HEK293 (cell line): Measurements from ENCODE around the gene TBC1D14.
A peak's percentile ranks its signal among the peaks of the same experiment; 100 is the strongest.

Experiments used
- CTCF ChIA-PET: fragments of 350-600 bp; formaldehyde crosslinking; extraction: SDS; loops from one replicate; lab custom pipeline; 2021; ENCODE audit warnings: antibody characterized with exemption; lab: Yijun Ruan, JAX
- POLR2A ChIA-PET: fragments of 300-600 bp; formaldehyde crosslinking; extraction: SDS; loops from one replicate; lab custom pipeline; 2020; ENCODE audit warnings: antibody characterized with exemption, inconsistent platforms; lab: Yijun Ruan, JAX
- H3K27ac ChIP-seq: fragments of 200-500 bp; sonication (Bioruptor generic); 2 replicates; pipeline ENCODE4 v1.5.1; 2014; ENCODE audit warnings: low read depth, low read length, control low read depth, inconsistent platforms; ENCODE audit errors: extremely low read depth
- H3K36me3 ChIP-seq, 2 experiments: fragments of 200-500 bp in 1 of 2; sonication (Bioruptor generic) in 1 of 2; 1 replicate in 1 of 2; 2 replicates in 1 of 2; pipeline ENCODE4 v1.5.1; 2014 to 2017; ENCODE audit warnings: inconsistent platforms in 2 of 2, low read length in 2 of 2; ENCODE audit not compliant: control insufficient read depth in 2 of 2, insufficient read depth in 1 of 2
- H3K4me1 ChIP-seq: fragments of 200-500 bp; sonication (Bioruptor generic); 2 replicates; pipeline ENCODE4 v1.5.1; 2014; ENCODE audit warnings: mild to moderate bottlenecking, low read length, inconsistent platforms; ENCODE audit not compliant: control insufficient read depth, insufficient read depth
- H3K4me3 ChIP-seq: 2 replicates; pipeline ENCODE4 v1.5.1; 2011; ENCODE audit warnings: low read depth, mild to moderate bottlenecking, control low read depth, low read length, moderate library complexity
- H3K9me3 ChIP-seq: fragments of 200-500 bp; sonication (Bioruptor generic); 2 replicates; pipeline ENCODE4 v1.5.1; 2014; ENCODE audit warnings: low read depth, low read length, inconsistent platforms; ENCODE audit not compliant: control insufficient read depth, insufficient read depth
- GLI2 ChIP-seq: fragments of 450-650 bp; formaldehyde crosslinking; IDR thresholded peaks from 2 replicates; pipeline ENCODE4; 2017; ENCODE audit warnings: missing biosample characterization, missing genetic modification characterization, low read depth, borderline replicate concordance
- HOXD13 ChIP-seq: sonication (generic); formaldehyde crosslinking; IDR thresholded peaks from 2 replicates; pipeline ENCODE4 v1.8.0; 2022; ENCODE audit warnings: missing genetic modification reagents, borderline replicate concordance
- IKZF3 ChIP-seq: fragments of 450-650 bp; IDR thresholded peaks from 2 replicates; pipeline ENCODE4 v1.5.0; 2018; ENCODE audit warnings: missing biosample characterization, mild to moderate bottlenecking, missing genetic modification characterization, moderate library complexity
- PRDM1 ChIP-seq: fragments of 450-650 bp; formaldehyde crosslinking; IDR thresholded peaks from 2 replicates; pipeline ENCODE4; 2016; ENCODE audit warnings: missing biosample characterization, missing genetic modification characterization
- SCRT1 ChIP-seq: fragments of 450-650 bp; formaldehyde crosslinking; IDR thresholded peaks from 2 replicates; pipeline ENCODE4 v1.5.1; 2016; ENCODE audit warnings: missing biosample characterization, missing genetic modification characterization, borderline replicate concordance
- SP2 ChIP-seq: fragments of 450-650 bp; formaldehyde crosslinking; IDR thresholded peaks from 2 replicates; pipeline ENCODE4 v1.5.1; 2016; ENCODE audit warnings: missing biosample characterization, missing genetic modification characterization
- ZBTB8A ChIP-seq: fragments of 450-650 bp; formaldehyde crosslinking; IDR thresholded peaks from 2 replicates; pipeline ENCODE4 v1.5.1; 2016; ENCODE audit warnings: missing biosample characterization, missing genetic modification characterization
- ZFP41 ChIP-seq: fragments of 450-650 bp; formaldehyde crosslinking; IDR thresholded peaks from 2 replicates; pipeline ENCODE4 v1.5.1; 2016; ENCODE audit warnings: missing biosample characterization, missing genetic modification characterization, borderline replicate concordance
- ZNF155 ChIP-seq: fragments of 450-650 bp; formaldehyde crosslinking; IDR thresholded peaks from 2 replicates; pipeline ENCODE4 v1.5.1; 2016; ENCODE audit warnings: missing biosample characterization, missing genetic modification characterization
- ZNF239 ChIP-seq: fragments of 450-650 bp; formaldehyde crosslinking; IDR thresholded peaks from 2 replicates; pipeline ENCODE4 v1.5.1; 2016; ENCODE audit warnings: missing biosample characterization, missing genetic modification characterization
- ZNF366 ChIP-seq: fragments of 450-650 bp; formaldehyde crosslinking; conservative IDR thresholded peaks from 2 replicates; pipeline ENCODE4 v1.5.1; 2016; ENCODE audit warnings: missing biosample characterization, missing genetic modification characterization
- ZNF394 ChIP-seq: fragments of 450-650 bp; formaldehyde crosslinking; IDR thresholded peaks from 2 replicates; pipeline ENCODE4 v1.5.1; 2016; ENCODE audit warnings: missing biosample characterization, missing genetic modification characterization, mild to moderate bottlenecking, moderate library complexity, borderline replicate concordance
- ZNF473 ChIP-seq: fragments of 450-650 bp; formaldehyde crosslinking; IDR thresholded peaks from 2 replicates; pipeline ENCODE4 v1.5.1; 2017; ENCODE audit warnings: missing biosample characterization, missing genetic modification characterization
- ZNF555 ChIP-seq: fragments of 450-650 bp; formaldehyde crosslinking; conservative IDR thresholded peaks from 2 replicates; pipeline ENCODE4 v1.5.1; 2017; ENCODE audit warnings: missing biosample characterization, mild to moderate bottlenecking, missing genetic modification characterization, inconsistent platforms
- ZNF571 ChIP-seq: fragments of 450-650 bp; formaldehyde crosslinking; IDR thresholded peaks from 2 replicates; pipeline ENCODE4 v1.5.0; 2017; ENCODE audit warnings: missing biosample characterization, missing genetic modification characterization
- ZNF660 ChIP-seq: fragments of 450-650 bp; IDR thresholded peaks from 2 replicates; pipeline ENCODE4 v1.5.1; 2018; ENCODE audit warnings: missing biosample characterization, mild to moderate bottlenecking, missing genetic modification characterization
- ZNF747 ChIP-seq: fragments of 450-650 bp; formaldehyde crosslinking; IDR thresholded peaks from 2 replicates; pipeline ENCODE4 v1.5.1; 2016; ENCODE audit warnings: missing biosample characterization, missing genetic modification characterization
- ZNF791 ChIP-seq: fragments of 450-650 bp; formaldehyde crosslinking; IDR thresholded peaks from 2 replicates; pipeline ENCODE4 v1.5.1; 2016; ENCODE audit warnings: missing biosample characterization, missing genetic modification characterization
- ZXDB ChIP-seq: fragments of 450-650 bp; formaldehyde crosslinking; IDR thresholded peaks from 2 replicates; pipeline ENCODE4 v1.5.1; 2016; ENCODE audit warnings: missing biosample characterization, missing genetic modification characterization
- TF ChIP-seq, protein P1 (sequence below): fragments of 450-650 bp; formaldehyde crosslinking; IDR thresholded peaks from 2 replicates; pipeline ENCODE4 v1.5.1; 2016; ENCODE audit warnings: missing biosample characterization, missing genetic modification characterization
- TF ChIP-seq, protein P2 (sequence below): fragments of 450-650 bp; formaldehyde crosslinking; IDR thresholded peaks from 2 replicates; pipeline ENCODE4 v1.5.1; 2016; ENCODE audit warnings: missing biosample characterization, missing genetic modification characterization
- TF ChIP-seq, protein P3 (sequence below): fragments of 450-650 bp; formaldehyde crosslinking; IDR thresholded peaks from 2 replicates; pipeline ENCODE4 v1.5.1; 2016; ENCODE audit warnings: missing biosample characterization, missing genetic modification characterization
- TF ChIP-seq, protein P4 (sequence below): fragments of 450-650 bp; formaldehyde crosslinking; IDR thresholded peaks from 2 replicates; pipeline ENCODE4 v1.5.1; 2016; ENCODE audit warnings: missing biosample characterization, missing genetic modification characterization, borderline replicate concordance
- TF ChIP-seq, protein P5 (sequence below): fragments of 450-650 bp; formaldehyde crosslinking; IDR thresholded peaks from 2 replicates; pipeline ENCODE4 v1.5.1; 2016; ENCODE audit warnings: missing biosample characterization, missing genetic modification characterization

Gene TBC1D14

DNA sequence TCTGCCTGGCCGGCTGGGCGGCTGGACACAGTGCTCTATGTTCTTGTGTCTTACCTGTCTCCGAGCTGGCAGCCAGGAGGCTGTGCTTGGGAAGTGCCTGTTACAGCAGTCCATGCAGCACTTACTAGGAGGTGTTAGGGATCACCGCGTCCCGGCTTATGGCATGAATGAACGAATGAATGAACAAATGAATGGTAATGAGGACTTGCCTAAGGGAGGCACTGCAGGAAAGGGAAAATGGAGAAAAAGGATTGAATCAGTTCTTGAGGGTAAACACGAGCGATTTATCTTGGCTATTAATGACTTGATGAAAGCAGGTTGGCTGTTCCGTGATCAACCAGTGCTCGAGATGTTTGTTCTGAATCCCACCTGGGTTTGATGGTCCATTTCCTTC is 31.1 kb downstream of the TBC1D14 start (continued):
- TF ChIP-seq ZNF660 (tag by site-specific recombination), result no peak

DNA sequence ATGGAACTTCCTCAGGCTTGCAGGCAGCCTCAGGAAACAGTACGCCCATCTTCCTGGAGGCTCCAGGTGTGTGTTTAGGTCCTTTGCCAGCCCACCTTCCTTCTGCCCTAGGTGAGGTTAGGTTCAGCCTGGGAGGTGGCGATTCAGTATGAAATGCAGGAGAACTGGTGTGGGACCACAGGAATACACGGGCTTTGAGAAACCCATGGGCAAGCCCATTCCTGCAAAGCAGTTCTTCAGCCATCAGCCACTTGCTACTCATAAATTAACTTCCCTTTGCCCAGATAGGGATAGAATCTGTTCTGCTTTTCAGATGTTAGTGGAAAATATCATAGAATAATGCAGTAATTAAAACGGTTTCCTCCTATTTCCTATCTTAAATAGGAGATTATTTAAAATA is 32.2 kb downstream of the TBC1D14 start:
- ChIA-PET POLR2A (no interaction called here), CTCF (interaction anchor here (0.6 to 1.8 kb wide), 2 partner anchors 33 to 36 kb away, joined by 3 to 8 read pairs; no protein-coding TSS in a partner anchor)
- Histone ChIP-seq H3K36me3 (no peaks in the 10 kb centered on the region), H3K27ac (no peak overlapping the region), H3K4me3 (no peak overlapping the region), H3K4me1 (0 out of 2 replicates have a peak, but pooled peaks cover 2% of the 10 kb centered on the region), H3K9me3 (no peaks in the 10 kb centered on the region)
- TF ChIP-seq ZNF366, result no peak
- TF ChIP-seq SCRT1 (tag by site-specific recombination), result no peak
- no peak for TF ChIP-seq ZNF239 (tag by site-specific recombination)
- TF ChIP-seq IKZF3 (tag by site-specific recombination), result no peak
- TF ChIP-seq ZFP41, result no peak
- TF ChIP-seq, protein P1, sequence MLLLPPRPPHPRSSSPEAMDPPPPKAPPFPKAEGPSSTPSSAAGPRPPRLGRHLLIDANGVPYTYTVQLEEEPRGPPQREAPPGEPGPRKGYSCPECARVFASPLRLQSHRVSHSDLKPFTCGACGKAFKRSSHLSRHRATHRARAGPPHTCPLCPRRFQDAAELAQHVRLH (tag by site-specific recombination), result no peak
- TF ChIP-seq, protein P2, sequence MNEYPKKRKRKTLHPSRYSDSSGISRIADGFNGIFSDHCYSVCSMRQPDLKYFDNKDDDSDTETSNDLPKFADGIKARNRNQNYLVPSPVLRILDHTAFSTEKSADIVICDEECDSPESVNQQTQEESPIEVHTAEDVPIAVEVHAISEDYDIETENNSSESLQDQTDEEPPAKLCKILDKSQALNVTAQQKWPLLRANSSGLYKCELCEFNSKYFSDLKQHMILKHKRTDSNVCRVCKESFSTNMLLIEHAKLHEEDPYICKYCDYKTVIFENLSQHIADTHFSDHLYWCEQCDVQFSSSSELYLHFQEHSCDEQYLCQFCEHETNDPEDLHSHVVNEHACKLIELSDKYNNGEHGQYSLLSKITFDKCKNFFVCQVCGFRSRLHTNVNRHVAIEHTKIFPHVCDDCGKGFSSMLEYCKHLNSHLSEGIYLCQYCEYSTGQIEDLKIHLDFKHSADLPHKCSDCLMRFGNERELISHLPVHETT (tag by site-specific recombination), result no peak
- TF ChIP-seq, protein P3, sequence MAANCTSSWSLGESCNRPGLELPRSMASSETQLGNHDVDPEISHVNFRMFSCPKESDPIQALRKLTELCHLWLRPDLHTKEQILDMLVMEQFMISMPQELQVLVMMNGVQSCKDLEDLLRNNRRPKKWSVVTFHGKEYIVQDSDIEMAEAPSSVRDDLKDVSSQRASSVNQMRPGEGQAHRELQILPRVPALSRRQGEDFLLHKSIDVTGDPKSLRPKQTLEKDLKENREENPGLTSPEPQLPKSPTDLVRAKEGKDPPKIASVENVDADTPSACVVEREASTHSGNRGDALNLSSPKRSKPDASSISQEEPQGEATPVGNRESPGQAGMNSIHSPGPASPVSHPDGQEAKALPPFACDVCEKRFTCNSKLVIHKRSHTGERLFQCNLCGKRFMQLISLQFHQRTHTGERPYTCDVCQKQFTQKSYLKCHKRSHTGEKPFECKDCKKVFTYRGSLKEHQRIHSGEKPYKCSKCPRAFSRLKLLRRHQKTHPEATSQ, result no peak
- TF ChIP-seq ZXDB (tag by site-specific recombination), result no peak
- TF ChIP-seq ZNF473 (tag by site-specific recombination), result no peak
- TF ChIP-seq ZBTB8A, result no peak
- TF ChIP-seq ZNF791 (tag by site-specific recombination), result no peak
- TF ChIP-seq, protein P4, sequence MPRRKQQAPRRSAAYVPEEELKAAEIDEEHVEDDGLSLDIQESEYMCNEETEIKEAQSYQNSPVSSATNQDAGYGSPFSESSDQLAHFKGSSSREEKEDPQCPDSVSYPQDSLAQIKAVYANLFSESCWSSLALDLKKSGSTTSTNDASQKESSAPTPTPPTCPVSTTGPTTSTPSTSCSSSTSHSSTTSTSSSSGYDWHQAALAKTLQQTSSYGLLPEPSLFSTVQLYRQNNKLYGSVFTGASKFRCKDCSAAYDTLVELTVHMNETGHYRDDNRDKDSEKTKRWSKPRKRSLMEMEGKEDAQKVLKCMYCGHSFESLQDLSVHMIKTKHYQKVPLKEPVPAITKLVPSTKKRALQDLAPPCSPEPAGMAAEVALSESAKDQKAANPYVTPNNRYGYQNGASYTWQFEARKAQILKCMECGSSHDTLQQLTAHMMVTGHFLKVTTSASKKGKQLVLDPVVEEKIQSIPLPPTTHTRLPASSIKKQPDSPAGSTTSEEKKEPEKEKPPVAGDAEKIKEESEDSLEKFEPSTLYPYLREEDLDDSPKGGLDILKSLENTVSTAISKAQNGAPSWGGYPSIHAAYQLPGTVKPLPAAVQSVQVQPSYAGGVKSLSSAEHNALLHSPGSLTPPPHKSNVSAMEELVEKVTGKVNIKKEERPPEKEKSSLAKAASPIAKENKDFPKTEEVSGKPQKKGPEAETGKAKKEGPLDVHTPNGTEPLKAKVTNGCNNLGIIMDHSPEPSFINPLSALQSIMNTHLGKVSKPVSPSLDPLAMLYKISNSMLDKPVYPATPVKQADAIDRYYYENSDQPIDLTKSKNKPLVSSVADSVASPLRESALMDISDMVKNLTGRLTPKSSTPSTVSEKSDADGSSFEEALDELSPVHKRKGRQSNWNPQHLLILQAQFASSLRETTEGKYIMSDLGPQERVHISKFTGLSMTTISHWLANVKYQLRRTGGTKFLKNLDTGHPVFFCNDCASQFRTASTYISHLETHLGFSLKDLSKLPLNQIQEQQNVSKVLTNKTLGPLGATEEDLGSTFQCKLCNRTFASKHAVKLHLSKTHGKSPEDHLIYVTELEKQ (tag by site-specific recombination), result no peak

DNA sequence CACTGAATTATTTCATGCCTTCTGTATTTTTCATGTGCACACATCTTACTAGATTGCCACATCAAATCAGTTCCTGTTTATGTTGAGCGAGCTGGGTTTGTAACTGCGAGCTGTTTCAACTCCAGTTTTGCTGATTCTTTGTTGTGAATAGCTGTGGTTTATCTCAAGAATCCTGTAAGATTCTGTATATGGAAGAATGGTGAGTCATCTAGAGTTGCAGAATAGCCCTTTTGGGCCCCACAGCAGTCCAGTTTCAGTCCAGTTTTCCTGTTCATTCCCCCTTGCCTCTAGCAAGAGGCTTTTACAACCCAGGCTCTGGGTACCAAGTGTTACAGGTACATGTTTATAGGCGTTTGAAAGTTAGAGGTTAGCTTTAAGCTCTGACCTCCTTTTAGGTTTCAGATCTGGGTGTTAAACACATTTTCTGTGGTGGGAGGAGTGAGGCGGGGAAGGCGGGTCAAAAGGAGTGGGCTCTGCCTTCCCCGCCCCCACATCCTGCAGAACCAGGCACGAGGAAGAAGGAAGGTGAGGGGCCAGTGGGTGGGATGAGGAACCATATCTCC is 32.7 kb downstream of the TBC1D14 start:
- H3K4me3 ChIP-seq, result no peak overlapping the region
- H3K4me1 ChIP-seq, result 0 out of 2 replicates have a peak, but pooled peaks cover 2% of the 10 kb centered on the region
- CTCF ChIA-PET, result interaction anchor here (0.6 to 1.8 kb wide), 3 partner anchors 25 to 36 kb away, joined by 3 to 8 read pairs (median 5); no protein-coding TSS in a partner anchor
- no peak for TF ChIP-seq HOXD13 (CRISPR knock-in tag)
- TF ChIP-seq ZNF571 (tag by site-specific recombination), result no peak
- TF ChIP-seq, protein P5, sequence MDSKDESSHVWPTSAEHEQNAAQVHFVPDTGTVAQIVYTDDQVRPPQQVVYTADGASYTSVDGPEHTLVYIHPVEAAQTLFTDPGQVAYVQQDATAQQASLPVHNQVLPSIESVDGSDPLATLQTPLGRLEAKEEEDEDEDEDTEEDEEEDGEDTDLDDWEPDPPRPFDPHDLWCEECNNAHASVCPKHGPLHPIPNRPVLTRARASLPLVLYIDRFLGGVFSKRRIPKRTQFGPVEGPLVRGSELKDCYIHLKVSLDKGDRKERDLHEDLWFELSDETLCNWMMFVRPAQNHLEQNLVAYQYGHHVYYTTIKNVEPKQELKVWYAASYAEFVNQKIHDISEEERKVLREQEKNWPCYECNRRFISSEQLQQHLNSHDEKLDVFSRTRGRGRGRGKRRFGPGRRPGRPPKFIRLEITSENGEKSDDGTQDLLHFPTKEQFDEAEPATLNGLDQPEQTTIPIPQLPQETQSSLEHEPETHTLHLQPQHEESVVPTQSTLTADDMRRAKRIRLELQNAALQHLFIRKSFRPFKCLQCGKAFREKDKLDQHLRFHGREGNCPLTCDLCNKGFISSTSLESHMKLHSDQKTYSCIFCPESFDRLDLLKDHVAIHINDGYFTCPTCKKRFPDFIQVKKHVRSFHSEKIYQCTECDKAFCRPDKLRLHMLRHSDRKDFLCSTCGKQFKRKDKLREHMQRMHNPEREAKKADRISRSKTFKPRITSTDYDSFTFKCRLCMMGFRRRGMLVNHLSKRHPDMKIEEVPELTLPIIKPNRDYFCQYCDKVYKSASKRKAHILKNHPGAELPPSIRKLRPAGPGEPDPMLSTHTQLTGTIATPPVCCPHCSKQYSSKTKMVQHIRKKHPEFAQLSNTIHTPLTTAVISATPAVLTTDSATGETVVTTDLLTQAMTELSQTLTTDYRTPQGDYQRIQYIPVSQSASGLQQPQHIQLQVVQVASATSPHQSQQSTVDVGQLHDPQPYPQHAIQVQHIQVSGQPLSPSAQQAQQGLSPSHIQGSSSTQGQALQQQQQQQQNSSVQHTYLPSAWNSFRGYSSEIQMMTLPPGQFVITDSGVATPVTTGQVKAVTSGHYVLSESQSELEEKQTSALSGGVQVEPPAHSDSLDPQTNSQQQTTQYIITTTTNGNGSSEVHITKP, result no peak
- no peak for TF ChIP-seq ZNF155 (tag by site-specific recombination)
- TF ChIP-seq GLI2 (tag by site-specific recombination), result no peak
- TF ChIP-seq PRDM1, result no peak
- TF ChIP-seq ZNF747, result no peak
- no peak for TF ChIP-seq ZXDB (tag by site-specific recombination)
- TF ChIP-seq ZNF555 (tag by site-specific recombination), result no peak
- TF ChIP-seq ZNF394, result no peak
- 0 out of 2 replicates have a peak, but pooled peaks have one; percentile 23 for TF ChIP-seq SP2 (tag by site-specific recombination)

More for the DNA sequence above, 32.7 kb downstream of the TBC1D14 start:
- no peak overlapping the region for H3K27ac ChIP-seq
- no peaks in the 10 kb centered on the region for H3K9me3 ChIP-seq
- POLR2A ChIA-PET, result no interaction called here
- H3K36me3 ChIP-seq, result no peaks in the 10 kb centered on the region
